SU-DHL-6 (cell line): ENCODE data around the gene CDK10.

Experiments
- H2AFZ ChIP-seq: fragments of 200-600 bp; sonication (generic); 2 replicates; pipeline ENCODE4 v1.6.1; 2014; ENCODE audit warnings: low read depth, mild to moderate bottlenecking, moderate library complexity, mixed read lengths, antibody characterized with exemption, low read length; ENCODE audit not compliant: severe bottlenecking
- H3F3A ChIP-seq: fragments of 200-600 bp; shearing (Covaris generic); 2 replicates; pipeline ENCODE4 v1.6.0; 2016; ENCODE audit warnings: antibody characterized with exemption, mild to moderate bottlenecking; ENCODE audit not compliant: insufficient read depth
- H3K27ac ChIP-seq: fragments of 200-600 bp; sonication (generic); 2 replicates; pipeline ENCODE4 v1.5.1; 2016; ENCODE audit warnings: low read depth, mild to moderate bottlenecking, low read length, moderate library complexity, mixed read lengths
- H3K27me3 ChIP-seq: fragments of 200-600 bp; sonication (generic), shearing (Covaris generic); 2 replicates; pipeline ENCODE4 v1.6.0; 2014; ENCODE audit warnings: mild to moderate bottlenecking, low read length
- H3K36me3 ChIP-seq: fragments of 200-600 bp; sonication (generic); 2 replicates; pipeline ENCODE4 v1.6.1; 2014; ENCODE audit warnings: mild to moderate bottlenecking, low read length, mixed read lengths
- H3K4me2 ChIP-seq: fragments of 300-600, 200-600 bp; shearing (Covaris generic), sonication (generic); 2 replicates; pipeline ENCODE4 v1.6.0; 2014; ENCODE audit warnings: low read length, low read depth, mild to moderate bottlenecking; ENCODE audit not compliant: poor library complexity, severe bottlenecking
- H3K4me3 ChIP-seq: fragments of 200-600 bp; sonication (generic); 2 replicates; pipeline ENCODE4 v1.5.1; 2014; ENCODE audit warnings: antibody characterized with exemption, low read length, mild to moderate bottlenecking, mixed read lengths; ENCODE audit not compliant: insufficient read depth, poor library complexity, severe bottlenecking
- H3K79me2 ChIP-seq: fragments of 200-600 bp; sonication (generic); 2 replicates; pipeline ENCODE4 v1.6.1; 2014; ENCODE audit warnings: mild to moderate bottlenecking, low read length, moderate library complexity; ENCODE audit not compliant: insufficient read depth
- H3K9ac ChIP-seq: fragments of 200-600 bp; sonication (generic); 2 replicates; pipeline ENCODE4 v1.7.0; 2014; ENCODE audit warnings: mild to moderate bottlenecking, low read length
- H3K9me2 ChIP-seq: fragments of 200-600 bp; sonication (generic); replicated peaks from 2 replicates; pipeline ENCODE4 v1.6.1; 2014; ENCODE audit warnings: low read length; ENCODE audit not compliant: insufficient read depth
- H3K9me3 ChIP-seq: fragments of 200-600 bp; sonication (generic); 2 replicates; pipeline ENCODE4 v1.6.1; 2014; ENCODE audit warnings: low read length, mixed read lengths; ENCODE audit not compliant: insufficient read depth
- H4K20me1 ChIP-seq: fragments of 200-600 bp; sonication (generic); 2 replicates; pipeline ENCODE4 v1.6.1; 2014; ENCODE audit warnings: low read depth, mild to moderate bottlenecking, antibody characterized with exemption, low read length, moderate library complexity, mixed read lengths
- EZH2phosphoT487 ChIP-seq: fragments of 200-600 bp; sonication (generic), shearing (Covaris generic); conservative IDR thresholded peaks from 2 replicates; pipeline ENCODE4 v1.6.1; 2018; ENCODE audit warnings: mild to moderate bottlenecking, antibody characterized with exemption, low read length, moderate library complexity, mixed read lengths
- TF ChIP-seq, protein P1 (sequence below): fragments of 200-600 bp; sonication (generic); IDR thresholded peaks from one replicate; pipeline ENCODE4 v1.5.1; 2017; ENCODE audit warnings: antibody characterized with exemption, mild to moderate bottlenecking, low read length, moderate library complexity; ENCODE audit not compliant: insufficient read depth, poor library complexity, severe bottlenecking

CDK10 gene

DNA sequence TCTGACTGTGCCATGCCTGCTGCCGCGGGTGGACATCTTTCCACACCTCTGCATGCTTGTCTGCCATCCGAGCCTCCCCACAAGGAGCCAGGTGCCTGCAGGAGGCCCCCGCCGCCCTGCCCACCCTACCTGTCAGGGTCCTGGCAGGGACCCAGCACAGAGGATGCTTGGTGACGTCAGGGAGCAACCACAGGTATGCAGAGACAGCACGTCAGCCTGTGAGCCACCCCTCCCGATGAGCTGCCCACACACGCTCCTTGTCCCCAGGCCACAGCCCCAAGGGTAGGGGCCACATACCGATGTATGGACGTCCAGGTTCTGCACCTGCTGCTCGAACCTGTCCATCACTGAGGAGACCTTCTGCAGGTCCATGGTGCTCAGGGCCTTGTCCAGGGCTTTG, 39.6 kb upstream of the CDK10 start:
- H3K4me2 ChIP-seq = no peak overlapping the region
- H4K20me1 ChIP-seq = no peaks in the 10 kb centered on the region
- no peaks in the 10 kb centered on the region for H3F3A ChIP-seq
- H3K79me2 ChIP-seq = 0 out of 2 replicates have a peak, but pooled peaks cover 5% of the 10 kb centered on the region
- H3K9ac ChIP-seq = no peak overlapping the region
- no peak for TF ChIP-seq EZH2phosphoT487
- TF ChIP-seq, protein P1, sequence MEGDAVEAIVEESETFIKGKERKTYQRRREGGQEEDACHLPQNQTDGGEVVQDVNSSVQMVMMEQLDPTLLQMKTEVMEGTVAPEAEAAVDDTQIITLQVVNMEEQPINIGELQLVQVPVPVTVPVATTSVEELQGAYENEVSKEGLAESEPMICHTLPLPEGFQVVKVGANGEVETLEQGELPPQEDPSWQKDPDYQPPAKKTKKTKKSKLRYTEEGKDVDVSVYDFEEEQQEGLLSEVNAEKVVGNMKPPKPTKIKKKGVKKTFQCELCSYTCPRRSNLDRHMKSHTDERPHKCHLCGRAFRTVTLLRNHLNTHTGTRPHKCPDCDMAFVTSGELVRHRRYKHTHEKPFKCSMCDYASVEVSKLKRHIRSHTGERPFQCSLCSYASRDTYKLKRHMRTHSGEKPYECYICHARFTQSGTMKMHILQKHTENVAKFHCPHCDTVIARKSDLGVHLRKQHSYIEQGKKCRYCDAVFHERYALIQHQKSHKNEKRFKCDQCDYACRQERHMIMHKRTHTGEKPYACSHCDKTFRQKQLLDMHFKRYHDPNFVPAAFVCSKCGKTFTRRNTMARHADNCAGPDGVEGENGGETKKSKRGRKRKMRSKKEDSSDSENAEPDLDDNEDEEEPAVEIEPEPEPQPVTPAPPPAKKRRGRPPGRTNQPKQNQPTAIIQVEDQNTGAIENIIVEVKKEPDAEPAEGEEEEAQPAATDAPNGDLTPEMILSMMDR = no peak
- no peaks in the 10 kb centered on the region for H3K9me3 ChIP-seq
- H2AFZ ChIP-seq = no peak overlapping the region
- H3K27ac ChIP-seq = no peak overlapping the region
- no peaks in the 10 kb centered on the region for H3K36me3 ChIP-seq
- no peak overlapping the region for H3K4me3 ChIP-seq
- no peaks in the 10 kb centered on the region for H3K27me3 ChIP-seq
- H3K9me2 ChIP-seq = no peaks in the 10 kb centered on the region

DNA sequence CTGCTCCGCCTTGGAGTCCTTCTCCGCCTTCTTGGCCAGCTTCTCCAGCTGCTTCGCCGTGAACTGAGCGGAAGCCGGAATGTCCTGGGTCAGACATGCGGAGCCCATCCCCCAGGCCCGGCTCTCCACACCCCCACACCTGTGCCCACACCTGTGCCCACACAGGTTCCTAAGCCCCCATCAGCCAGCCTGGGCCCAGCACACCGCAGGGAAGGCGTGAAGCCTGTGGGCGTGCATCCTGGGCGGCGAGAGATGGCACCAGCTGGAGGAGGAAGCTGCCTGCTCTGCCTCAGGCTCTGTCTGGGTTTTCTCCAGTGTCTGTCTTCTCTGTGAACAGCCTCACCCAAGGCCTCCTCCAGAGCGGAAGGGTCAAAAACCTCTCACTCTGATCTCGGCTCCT, 34.9 kb upstream of the CDK10 start:
- Histone ChIP-seq H3K9ac (no peak overlapping the region), H3F3A (no peaks in the 10 kb centered on the region), H3K9me3 (no peaks in the 10 kb centered on the region), H3K27me3 (no peaks in the 10 kb centered on the region), H4K20me1 (no peaks in the 10 kb centered on the region; the same call in 1 of the 2 replicates), H2AFZ (no peak overlapping the region), H3K36me3 (no peaks in the 10 kb centered on the region), H3K27ac (no peak overlapping the region), H3K4me2 (no peak overlapping the region), H3K9me2 (no peaks in the 10 kb centered on the region), H3K79me2 (peaks cover 36% of the 10 kb centered on the region), H3K4me3 (no peak overlapping the region)
- TF ChIP-seq EZH2phosphoT487 = no peak
- TF ChIP-seq, protein P1 = no peak

DNA sequence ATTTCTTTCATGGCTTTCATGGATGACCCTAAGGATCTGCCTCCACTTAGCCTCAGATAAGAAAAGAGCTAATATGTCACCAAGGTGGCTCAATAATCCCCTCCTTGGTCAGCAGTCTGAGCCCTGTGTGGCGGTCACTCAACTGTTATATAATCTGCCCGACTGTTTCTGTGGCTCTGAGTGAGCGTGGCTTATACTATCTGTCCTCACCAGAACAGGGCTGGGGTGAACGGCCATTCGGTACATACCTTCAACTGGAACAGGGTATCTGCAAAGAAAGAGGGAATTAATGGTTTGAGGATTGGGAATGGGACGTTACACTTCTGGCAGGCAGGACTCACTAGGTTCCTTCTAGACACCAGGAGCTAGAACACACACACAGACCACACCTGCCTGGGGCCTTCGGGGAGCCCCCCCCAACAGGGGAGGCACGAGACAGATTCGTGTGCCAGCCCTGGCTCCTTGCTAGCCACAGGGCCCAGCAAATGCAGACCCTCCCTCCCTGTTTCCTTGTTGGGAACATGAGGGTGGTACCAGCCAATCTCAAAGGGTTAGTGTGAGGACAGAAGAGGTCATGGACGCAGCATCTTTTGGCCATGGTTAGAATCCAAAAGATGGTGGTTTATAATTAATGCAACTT, 32.7 kb upstream of the CDK10 start:
- H2AFZ ChIP-seq = no peak overlapping the region
- H3K4me3 ChIP-seq = no peak overlapping the region
- no peaks in the 10 kb centered on the region; the same call in 1 of the 2 replicates for H4K20me1 ChIP-seq
- no peaks in the 10 kb centered on the region for H3K9me2 ChIP-seq
- no peak overlapping the region for H3K9ac ChIP-seq
- no peaks in the 10 kb centered on the region for H3F3A ChIP-seq
- TF ChIP-seq EZH2phosphoT487 = no peak
- TF ChIP-seq, protein P1 = no peak
- H3K27me3 ChIP-seq = no peaks in the 10 kb centered on the region
- H3K79me2 ChIP-seq = peaks cover 53% of the 10 kb centered on the region
- H3K27ac ChIP-seq = no peak overlapping the region
- H3K36me3 ChIP-seq = no peaks in the 10 kb centered on the region
- no peak overlapping the region for H3K4me2 ChIP-seq
- H3K9me3 ChIP-seq = no peaks in the 10 kb centered on the region
